WTC11 (cell line): ENCODE results near the gene KRT6B. TPM values are rescaled to one million over a fixed set of nuclear protein-coding genes. Genes with fewer than 3 reads are reported as not detected.

ENCODE experiments used
- ATAC-seq: fragments of 200-7000 bp; cut with Tn5 transposase; 2 replicates; pipeline ENCODE4 v1.10.0; 2021; ENCODE audit warnings: mild to moderate bottlenecking, moderate library complexity
- CTCF ChIA-PET: fragments of 300-600 bp; sonication (Branson Sonifier 250); formaldehyde crosslinking; loops from one replicate; lab custom pipeline; 2021; ENCODE audit warnings: antibody characterized with exemption; lab: Charles Lee
- POLR2A ChIA-PET: fragments of 350-600 bp; sonication (Branson Sonifier 250); formaldehyde crosslinking; loops from one replicate; lab custom pipeline; 2021; ENCODE audit warnings: antibody characterized with exemption; lab: Charles Lee
- DNase-seq: peaks from one replicate; pipeline ENCODE4 v3.0.0; 2021; ENCODE audit warnings: low spot score
- H3K27ac Mint-ChIP-seq: 2 replicates; pipeline ENCODE4 v1.8.0; 2021; ENCODE audit warnings: mixed read lengths
- H3K27me3 Mint-ChIP-seq: 2 replicates; pipeline ENCODE4 v1.8.0; 2021; ENCODE audit warnings: low read depth, mild to moderate bottlenecking, moderate library complexity, mixed read lengths
- H3K36me3 Mint-ChIP-seq: 2 replicates; pipeline ENCODE4 v1.8.0; 2021; ENCODE audit warnings: mixed read lengths
- H3K4me1 Mint-ChIP-seq: 2 replicates; pipeline ENCODE4 v1.8.0; 2022; ENCODE audit warnings: mixed read lengths
- H3K4me3 Mint-ChIP-seq: 2 replicates; pipeline ENCODE4 v1.8.0; 2021; ENCODE audit warnings: mild to moderate bottlenecking, moderate library complexity, mixed read lengths
- H3K9me3 Mint-ChIP-seq: 2 replicates; pipeline ENCODE4 v1.8.0; 2021; ENCODE audit warnings: mixed read lengths
- AR ChIP-seq: fragments of 250-450 bp; sonication (Bioruptor Pico); IDR thresholded peaks from 2 replicates; pipeline ENCODE4 v1.9.0; 2021; ENCODE audit warnings: mild to moderate bottlenecking
- ATF1 ChIP-seq: sonication (generic); formaldehyde crosslinking; IDR thresholded peaks from 2 replicates; pipeline ENCODE4 v1.8.1; 2023; ENCODE audit warnings: mild to moderate bottlenecking, moderate library complexity, missing genetic modification reagents
- ATF2 ChIP-seq: sonication (generic); formaldehyde crosslinking; IDR thresholded peaks from 2 replicates; pipeline ENCODE4 v1.8.1; 2022; ENCODE audit warnings: low read depth, missing genetic modification reagents, borderline replicate concordance
- ATF6 ChIP-seq: sonication (generic); formaldehyde crosslinking; IDR thresholded peaks from 2 replicates; pipeline ENCODE4 v1.8.1; 2023; ENCODE audit warnings: mild to moderate bottlenecking, missing genetic modification reagents
- CDX4 ChIP-seq: fragments of 250-450 bp; sonication (Bioruptor Pico); IDR thresholded peaks from 2 replicates; pipeline ENCODE4 v1.9.0; 2021; ENCODE audit warnings: moderate library complexity, mild to moderate bottlenecking, inconsistent platforms, borderline replicate concordance
- GABPB1 ChIP-seq: sonication (generic); formaldehyde crosslinking; IDR thresholded peaks from 2 replicates; pipeline ENCODE4 v1.8.1; 2023; ENCODE audit warnings: mild to moderate bottlenecking, missing genetic modification reagents
- JAZF1 ChIP-seq: fragments of 250-450 bp; sonication (Bioruptor Pico); IDR thresholded peaks from 2 replicates; pipeline ENCODE4 v1.9.0; 2021; ENCODE audit warnings: moderate library complexity, mild to moderate bottlenecking, inconsistent platforms
- NR1H2 ChIP-seq: sonication (generic); formaldehyde crosslinking; IDR thresholded peaks from 2 replicates; pipeline ENCODE4 v1.9.0; 2021; ENCODE audit warnings: mild to moderate bottlenecking, moderate library complexity, missing genetic modification reagents
- NR3C1 ChIP-seq: sonication (generic); formaldehyde crosslinking; conservative IDR thresholded peaks from 2 replicates; pipeline ENCODE4 v1.8.1; 2023; ENCODE audit warnings: low read depth, mild to moderate bottlenecking, missing genetic modification reagents
- PRRX2 ChIP-seq: fragments of 250-450 bp; sonication (Bioruptor Pico); IDR thresholded peaks from 2 replicates; pipeline ENCODE4 v1.8.0; 2021; ENCODE audit warnings: mild to moderate bottlenecking
- SMAD3 ChIP-seq: sonication (generic); formaldehyde crosslinking; IDR thresholded peaks from 2 replicates; pipeline ENCODE4 v1.8.0; 2022; ENCODE audit warnings: missing genetic modification reagents, mild to moderate bottlenecking, borderline replicate concordance
- TCF7 ChIP-seq: sonication (generic); formaldehyde crosslinking; IDR thresholded peaks from 2 replicates; pipeline ENCODE4 v1.8.0; 2022; ENCODE audit warnings: mild to moderate bottlenecking, low read depth, missing genetic modification reagents, moderate library complexity
- ZNF138 ChIP-seq: sonication (generic); formaldehyde crosslinking; conservative IDR thresholded peaks from 2 replicates; pipeline ENCODE4 v1.8.1; 2022; ENCODE audit warnings: mild to moderate bottlenecking, moderate library complexity, missing genetic modification reagents
- ZNF219 ChIP-seq: sonication (generic); formaldehyde crosslinking; IDR thresholded peaks from 2 replicates; pipeline ENCODE4 v1.8.0; 2023; ENCODE audit warnings: missing genetic modification reagents, mild to moderate bottlenecking, borderline replicate concordance
- ZNF416 ChIP-seq: fragments of 250-450 bp; sonication (Bioruptor Pico); IDR thresholded peaks from 2 replicates; pipeline ENCODE4 v1.9.0; 2021; ENCODE audit warnings: mild to moderate bottlenecking, inconsistent platforms
- ZNF423 ChIP-seq: fragments of 250-450 bp; sonication (Bioruptor Pico); IDR thresholded peaks from 2 replicates; pipeline ENCODE4 v2.1.2; 2022; ENCODE audit warnings: mild to moderate bottlenecking, moderate library complexity
- total RNA-seq: library from RNA; stranded (reverse); gene quantifications from 3 replicates; pipeline ENCODE4 v1.2.3, GENCODE V29; 2021
- TF ChIP-seq, protein P1 (sequence below): sonication (generic); formaldehyde crosslinking; IDR thresholded peaks from 2 replicates; pipeline ENCODE4 v1.8.1; 2023; ENCODE audit warnings: mild to moderate bottlenecking, missing genetic modification reagents, moderate library complexity
- TF ChIP-seq, protein P2 (sequence below): sonication (generic); formaldehyde crosslinking; IDR thresholded peaks from 2 replicates; pipeline ENCODE4 v1.8.0; 2022; ENCODE audit warnings: missing genetic modification reagents

The KRT6B gene
- total RNA-seq, 1 experiment from 2014 or later = not detected

DNA sequence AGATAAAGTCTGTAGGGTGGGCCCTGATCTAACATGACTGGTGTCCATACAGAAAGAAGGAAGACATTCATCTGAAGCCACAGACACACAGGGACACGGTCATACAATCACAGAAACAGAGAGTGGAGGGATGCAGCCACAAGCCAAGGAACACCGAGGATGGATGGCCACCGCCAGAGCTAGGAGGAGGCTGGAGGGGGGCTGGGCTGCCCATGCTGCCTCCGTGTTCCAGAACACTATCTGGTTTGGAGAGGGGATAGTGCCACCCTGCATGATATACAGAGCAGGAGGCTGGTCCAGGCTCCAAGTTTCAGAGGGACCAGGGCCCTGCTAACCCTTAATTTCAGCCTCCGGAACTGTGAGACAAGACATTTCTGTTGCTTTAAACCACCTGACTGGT lies 26.5 kb downstream of the KRT6B start:
- ATAC-seq (no peak), DNase-seq (no peak)
- H3K27me3 Mint-ChIP-seq = peaks cover 2% of the 10 kb centered on the region
- TF ChIP-seq, protein P1, sequence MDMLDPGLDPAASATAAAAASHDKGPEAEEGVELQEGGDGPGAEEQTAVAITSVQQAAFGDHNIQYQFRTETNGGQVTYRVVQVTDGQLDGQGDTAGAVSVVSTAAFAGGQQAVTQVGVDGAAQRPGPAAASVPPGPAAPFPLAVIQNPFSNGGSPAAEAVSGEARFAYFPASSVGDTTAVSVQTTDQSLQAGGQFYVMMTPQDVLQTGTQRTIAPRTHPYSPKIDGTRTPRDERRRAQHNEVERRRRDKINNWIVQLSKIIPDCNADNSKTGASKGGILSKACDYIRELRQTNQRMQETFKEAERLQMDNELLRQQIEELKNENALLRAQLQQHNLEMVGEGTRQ (CRISPR knock-in tag) = no peak
- TF ChIP-seq TCF7 (CRISPR knock-in tag) = no peak
- TF ChIP-seq ZNF423 (CRISPR knock-in tag) = no peak
- TF ChIP-seq ATF1 (CRISPR knock-in tag) = no peak
- CTCF ChIA-PET = interaction anchor here (0.8 to 1.3 kb wide), 2 partner anchors 21 to 445 kb away, joined by 3 read pairs; no protein-coding TSS in a partner anchor
- peaks cover 5% of the 10 kb centered on the region; the same call in 1 of the 2 replicates for H3K4me1 Mint-ChIP-seq
- no peak overlapping the region for H3K4me3 Mint-ChIP-seq
- H3K36me3 Mint-ChIP-seq = no peaks in the 10 kb centered on the region
- POLR2A ChIA-PET = no interaction called here
- no peak overlapping the region for H3K27ac Mint-ChIP-seq
- H3K9me3 Mint-ChIP-seq = peaks cover 7% of the 10 kb centered on the region

GRCh38 chr12:52423661-52424500 lies 28.1 kb downstream of the KRT6B start:
- DNase-seq (no peak), ATAC-seq (no peak)
- Mint-ChIP-seq H3K36me3 (no peaks in the 10 kb centered on the region), H3K9me3 (peaks cover 6% of the 10 kb centered on the region), H3K27me3 (peaks cover 2% of the 10 kb centered on the region), H3K4me1 (peaks cover 5% of the 10 kb centered on the region; the same call in 1 of the 2 replicates), H3K4me3 (no peak overlapping the region), H3K27ac (no peak overlapping the region)
- CTCF ChIA-PET = interaction anchor here (0.9 to 1.6 kb wide), 5 partner anchors 18 to 28 kb away, joined by 3 to 5 read pairs (median 3); no protein-coding TSS in a partner anchor
- TF ChIP-seq CDX4 (CRISPR knock-in tag) (no peak), NR3C1 (CRISPR knock-in tag) (no peak), ATF2 (no peak), AR (no peak), ZNF219 (CRISPR knock-in tag) (no peak), NR1H2 (CRISPR knock-in tag) (no peak), ZNF138 (CRISPR knock-in tag) (no peak), SMAD3 (CRISPR knock-in tag) (no peak), ZNF416 (CRISPR knock-in tag) (no peak), ATF6 (no peak), PRRX2 (CRISPR knock-in tag) (no peak), GABPB1 (no peak), JAZF1 (CRISPR knock-in tag) (no peak)
- TF ChIP-seq, protein P2, sequence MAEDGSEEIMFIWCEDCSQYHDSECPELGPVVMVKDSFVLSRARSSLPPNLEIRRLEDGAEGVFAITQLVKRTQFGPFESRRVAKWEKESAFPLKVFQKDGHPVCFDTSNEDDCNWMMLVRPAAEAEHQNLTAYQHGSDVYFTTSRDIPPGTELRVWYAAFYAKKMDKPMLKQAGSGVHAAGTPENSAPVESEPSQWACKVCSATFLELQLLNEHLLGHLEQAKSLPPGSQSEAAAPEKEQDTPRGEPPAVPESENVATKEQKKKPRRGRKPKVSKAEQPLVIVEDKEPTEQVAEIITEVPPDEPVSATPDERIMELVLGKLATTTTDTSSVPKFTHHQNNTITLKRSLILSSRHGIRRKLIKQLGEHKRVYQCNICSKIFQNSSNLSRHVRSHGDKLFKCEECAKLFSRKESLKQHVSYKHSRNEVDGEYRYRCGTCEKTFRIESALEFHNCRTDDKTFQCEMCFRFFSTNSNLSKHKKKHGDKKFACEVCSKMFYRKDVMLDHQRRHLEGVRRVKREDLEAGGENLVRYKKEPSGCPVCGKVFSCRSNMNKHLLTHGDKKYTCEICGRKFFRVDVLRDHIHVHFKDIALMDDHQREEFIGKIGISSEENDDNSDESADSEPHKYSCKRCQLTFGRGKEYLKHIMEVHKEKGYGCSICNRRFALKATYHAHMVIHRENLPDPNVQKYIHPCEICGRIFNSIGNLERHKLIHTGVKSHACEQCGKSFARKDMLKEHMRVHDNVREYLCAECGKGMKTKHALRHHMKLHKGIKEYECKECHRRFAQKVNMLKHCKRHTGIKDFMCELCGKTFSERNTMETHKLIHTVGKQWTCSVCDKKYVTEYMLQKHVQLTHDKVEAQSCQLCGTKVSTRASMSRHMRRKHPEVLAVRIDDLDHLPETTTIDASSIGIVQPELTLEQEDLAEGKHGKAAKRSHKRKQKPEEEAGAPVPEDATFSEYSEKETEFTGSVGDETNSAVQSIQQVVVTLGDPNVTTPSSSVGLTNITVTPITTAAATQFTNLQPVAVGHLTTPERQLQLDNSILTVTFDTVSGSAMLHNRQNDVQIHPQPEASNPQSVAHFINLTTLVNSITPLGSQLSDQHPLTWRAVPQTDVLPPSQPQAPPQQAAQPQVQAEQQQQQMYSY (CRISPR knock-in tag) = no peak
- TF ChIP-seq, protein P1 (CRISPR knock-in tag) = no peak
- POLR2A ChIA-PET = no interaction called here
